Activated CD4-positive, alpha-beta T cell treated with anti-CD3 and anti-CD28 coated beads, Interleukin-2, Interleukin-6, amounts not matched to agents 100 ng/mL and 50 ng/mL, durations not matched to agents 16 hours and 8 hours (primary cell): ENCODE data around the gene IGSF21.
A peak's percentile ranks its signal among the peaks of the same experiment; 100 is the strongest.

Experiments used
- DNase-seq: peaks from one replicate; pipeline ENCODE4 v3.0.0-alpha.2; 2020

The IGSF21 gene

DNA sequence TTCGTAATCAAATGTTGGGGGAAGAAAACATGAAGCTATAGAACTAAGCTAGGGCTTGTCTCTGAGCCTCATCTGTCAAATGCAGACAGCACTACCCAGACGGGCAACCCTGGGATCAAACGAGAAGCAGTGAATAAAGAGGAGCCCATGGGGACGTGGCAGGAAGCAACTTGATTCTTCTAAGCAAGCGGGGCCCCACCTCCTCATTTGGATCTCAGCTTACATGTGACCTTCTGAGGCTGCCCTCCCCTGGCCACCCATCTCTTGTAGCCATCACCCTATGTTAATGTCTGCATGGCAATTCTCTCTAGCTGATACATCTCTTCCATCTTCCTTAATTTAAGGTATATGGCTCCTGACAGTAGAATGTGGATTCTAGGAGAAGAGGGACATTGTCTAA lies 171.3 kb downstream of the IGSF21 start:
- no peak for DNase-seq

DNA sequence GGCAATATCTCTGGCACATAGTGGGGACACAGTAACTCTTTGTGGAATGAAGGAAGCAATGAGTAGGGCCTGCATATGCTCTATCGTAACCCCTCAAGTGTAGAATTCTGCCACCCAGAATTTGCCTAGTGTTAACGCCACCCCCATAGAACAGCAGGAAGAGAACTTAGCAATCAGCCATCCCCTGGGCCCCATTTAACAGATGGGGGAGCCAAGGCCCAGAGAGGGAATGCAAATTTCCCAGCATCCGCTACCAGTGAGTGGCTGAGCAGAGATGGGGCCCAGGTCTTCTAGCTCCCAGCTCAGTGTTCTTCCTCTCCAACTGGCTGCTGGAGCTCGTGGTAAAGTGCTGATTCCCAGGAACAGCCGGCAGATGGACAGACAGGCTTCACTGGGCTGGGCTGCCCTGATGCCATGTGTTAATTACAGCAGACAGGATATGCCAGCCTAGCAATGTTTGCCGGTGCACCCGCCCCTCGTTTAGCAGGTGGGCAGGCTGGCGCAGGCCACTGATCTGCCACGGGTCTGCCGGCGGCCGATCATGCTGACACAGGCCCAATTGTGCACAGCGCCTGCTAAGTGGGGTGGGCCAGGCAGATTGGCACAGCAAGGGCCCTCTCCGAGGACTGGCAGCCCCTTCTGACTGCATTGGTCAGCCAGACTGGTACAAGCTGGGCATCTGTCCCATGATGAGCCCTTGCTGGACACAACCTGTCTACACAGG lies 171.9 kb downstream of the IGSF21 start:
- DNase-seq: no peak

GRCh38 chr1:18280956-18281355 lies 173.4 kb downstream of the IGSF21 start:
- DNase-seq: no peak

GRCh38 chr1:18282851-18283600 lies 175.4 kb downstream of the IGSF21 start:
- DNase-seq: no peak

DNA sequence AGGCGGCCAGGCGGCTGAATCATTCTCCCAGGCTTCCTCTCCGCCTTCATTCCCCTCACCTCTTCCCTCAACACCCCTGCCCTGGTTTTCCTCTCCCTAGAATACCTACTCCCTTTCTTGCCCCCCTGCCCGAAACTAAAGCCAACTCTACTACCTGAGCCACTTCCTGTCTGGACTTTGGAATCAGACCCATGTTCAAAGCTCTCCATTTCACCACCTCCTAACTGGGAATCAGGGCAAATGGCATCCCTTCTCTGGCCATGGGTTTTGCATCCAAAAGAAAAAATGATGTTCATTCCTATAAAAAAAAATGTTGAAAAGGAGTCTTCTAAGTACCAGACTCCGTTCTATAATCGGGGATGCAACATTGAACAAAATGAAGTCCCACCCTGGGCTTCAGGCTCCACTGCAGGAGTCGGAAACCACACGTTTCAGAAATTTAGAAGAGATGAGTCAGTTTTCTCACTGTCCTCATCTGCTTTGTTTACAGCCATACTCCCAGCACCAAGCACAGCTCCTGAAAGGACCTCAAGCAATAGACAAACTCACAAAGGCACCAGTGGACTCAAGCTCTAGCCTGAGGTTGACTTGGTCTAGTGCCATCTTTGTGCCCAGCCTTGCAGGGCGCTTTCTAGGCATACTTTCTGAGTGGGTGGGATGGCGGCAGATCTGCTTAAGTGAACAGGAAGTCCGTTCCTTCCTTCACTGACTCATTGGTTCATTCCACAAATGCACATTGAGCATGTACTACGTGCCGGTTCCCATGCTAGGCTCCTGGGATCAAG lies 176.2 kb downstream of the IGSF21 start:
- no peak for DNase-seq

- no peak for DNase-seq
Observed at GRCh38 chr1:18284805-18285537, 177.4 kb downstream of the IGSF21 start.

GRCh38 chr1:18285538-18285924 lies 177.9 kb downstream of the IGSF21 start:
- no peak for DNase-seq

DNA sequence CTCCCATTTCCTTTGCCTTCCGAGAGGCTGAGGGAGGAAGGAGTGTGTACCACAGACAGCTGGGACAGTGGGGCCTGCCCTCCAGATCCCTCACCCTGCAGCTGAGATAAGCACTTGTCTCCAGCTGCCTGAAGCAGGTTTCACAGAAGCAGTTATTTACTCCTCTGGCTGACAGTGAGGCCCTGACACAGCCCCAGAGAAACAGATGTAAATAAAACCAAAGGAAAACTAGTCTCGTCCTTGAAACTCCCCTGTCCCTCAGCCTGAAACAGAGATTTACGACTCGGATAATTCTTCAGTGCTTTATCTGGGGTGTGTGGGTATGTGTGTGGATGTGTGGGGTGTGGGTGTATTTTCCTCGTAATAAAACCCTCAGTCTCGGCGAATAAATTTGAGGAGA lies 181.1 kb downstream of the IGSF21 start:
- DNase-seq: no peak

DNA sequence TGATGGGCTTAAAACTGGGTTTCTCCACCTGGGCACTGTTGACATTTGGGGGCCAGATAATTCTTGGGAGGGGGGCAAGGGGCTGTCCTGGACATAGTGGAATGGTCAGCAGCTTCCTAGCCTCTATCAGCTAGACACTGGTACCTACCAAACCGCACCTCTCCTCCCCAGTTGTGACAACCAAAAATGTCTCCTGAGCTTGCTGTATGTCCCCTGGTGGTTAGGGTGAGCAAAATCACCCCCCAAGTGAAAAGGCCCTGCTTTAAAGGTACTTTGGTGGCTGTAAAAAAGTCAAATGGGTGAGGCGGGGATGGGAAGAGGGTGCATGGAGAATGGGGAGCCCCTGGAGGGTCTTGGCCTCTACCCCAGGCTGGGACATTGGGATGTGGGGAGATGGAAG lies 182.0 kb downstream of the IGSF21 start:
- DNase-seq: no peak

DNA sequence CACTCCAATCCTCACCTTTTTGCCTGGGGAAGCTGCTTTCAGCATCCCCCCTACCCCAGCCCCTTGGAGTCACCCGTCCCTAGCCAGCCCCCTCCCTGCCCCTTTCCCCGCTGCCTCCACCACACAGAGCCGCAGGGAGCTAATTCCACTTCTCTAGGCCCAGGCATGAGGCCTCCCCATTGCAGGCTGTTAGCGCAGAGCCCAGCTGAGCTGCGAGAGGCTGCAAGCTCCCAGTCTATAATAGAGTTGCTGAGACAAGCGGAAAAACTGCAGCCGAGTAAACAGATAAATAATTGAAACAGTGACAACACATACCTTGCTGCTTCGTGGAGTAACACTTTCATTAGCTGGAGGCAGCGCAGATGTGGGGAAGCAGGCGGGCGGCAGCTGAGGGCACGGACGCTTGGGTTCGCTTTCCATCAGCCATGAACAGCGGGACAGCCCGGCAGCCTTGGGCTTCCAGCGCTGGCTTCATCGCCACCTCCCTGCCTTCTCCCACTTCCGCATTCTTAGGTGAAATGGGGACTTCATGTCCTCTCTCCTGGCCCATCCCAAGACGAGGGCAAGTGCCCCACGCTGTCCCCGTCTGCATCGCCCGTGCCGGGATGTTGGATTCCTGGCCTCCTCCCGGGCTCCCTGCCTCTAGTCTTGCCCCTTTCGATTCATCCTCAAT lies 183.3 kb downstream of the IGSF21 start:
- DNase-seq: no peak

- no peak for DNase-seq
Observed at GRCh38 chr1:18292531-18292930, 184.9 kb downstream of the IGSF21 start.

DNA sequence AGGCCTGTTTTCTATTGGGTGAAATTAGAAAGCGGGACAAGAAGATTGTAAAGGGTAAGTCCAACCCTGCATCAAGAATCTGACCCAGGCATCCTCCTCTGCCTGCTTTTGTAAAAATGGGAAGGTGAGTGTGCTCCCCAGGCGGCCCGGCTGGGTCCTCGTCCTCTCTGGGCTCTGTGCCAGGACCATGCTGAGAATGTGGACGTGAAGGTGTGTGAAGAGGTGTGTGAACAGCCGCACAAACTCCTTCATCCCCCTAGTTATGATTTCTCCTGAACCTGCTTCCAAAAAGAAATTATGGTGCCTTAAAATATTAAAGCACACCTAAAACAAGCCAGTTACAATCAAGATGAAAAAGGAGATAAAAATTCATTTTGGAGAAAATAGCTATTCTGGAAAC lies 185.7 kb downstream of the IGSF21 start:
- no peak for DNase-seq

DNA sequence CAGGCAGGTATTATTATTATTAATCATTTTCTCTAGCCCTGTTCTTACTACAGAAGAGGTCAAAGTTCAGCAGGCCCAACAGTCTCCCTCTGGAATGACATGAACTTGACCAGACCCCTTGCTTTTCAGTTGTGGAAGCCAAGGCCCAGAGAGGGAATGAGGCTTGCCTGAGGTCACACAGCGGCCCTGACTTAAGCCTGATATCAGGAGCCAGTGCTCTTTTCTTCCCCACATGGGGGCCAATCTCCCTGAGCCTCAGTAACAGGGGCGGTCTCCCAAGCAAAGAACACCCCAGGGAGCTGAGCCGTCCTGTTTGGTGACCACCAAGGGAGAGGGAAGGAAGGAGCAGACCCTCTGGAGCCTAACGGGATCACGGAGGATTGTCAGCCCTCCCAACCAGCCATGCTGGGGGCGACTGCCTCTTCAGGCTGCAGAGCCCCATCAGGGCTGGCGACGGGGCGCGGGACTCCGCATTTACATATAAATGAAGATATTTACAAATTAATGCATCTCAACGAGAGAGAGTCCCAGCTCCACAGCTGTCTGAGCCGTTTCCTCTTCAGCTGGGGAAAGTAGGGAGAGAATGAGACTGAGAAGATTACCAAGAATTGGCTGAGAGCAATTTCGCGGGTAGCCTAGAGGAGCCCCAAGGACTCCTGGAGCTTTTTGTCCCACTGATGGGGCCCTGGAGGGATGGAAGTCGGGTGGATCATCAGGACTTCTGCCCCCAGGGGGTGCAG lies 187.0 kb downstream of the IGSF21 start:
- DNase-seq: no peak

GRCh38 chr1:18297896-18298648 lies 190.5 kb downstream of the IGSF21 start:
- no peak for DNase-seq

- DNase-seq: peak; percentile 41
Observed at GRCh38 chr1:18299441-18300338, 192.1 kb downstream of the IGSF21 start.

DNA sequence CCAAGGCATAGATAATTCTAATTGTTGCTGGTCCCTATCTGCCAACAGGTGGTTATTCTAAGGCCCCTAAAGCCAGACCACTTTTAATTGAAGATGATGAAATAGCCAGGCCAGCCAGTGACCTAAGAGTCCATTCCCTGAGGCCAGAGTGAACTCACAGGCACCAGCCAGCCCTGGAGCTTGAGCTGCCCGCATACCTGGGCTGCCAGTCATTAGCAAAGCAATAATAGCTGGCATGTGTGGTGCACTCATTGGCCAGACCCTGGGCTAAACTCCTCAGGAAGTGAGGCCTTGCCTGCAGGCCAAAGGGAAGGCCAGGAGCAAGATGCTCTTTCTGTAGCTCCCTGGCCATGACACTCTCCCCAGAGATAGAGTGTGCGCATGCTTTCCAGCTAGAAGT lies 192.8 kb downstream of the IGSF21 start:
- DNase-seq: no peak

- peak; percentile 18 for DNase-seq
Observed at GRCh38 chr1:18302788-18303413, 195.3 kb downstream of the IGSF21 start.

GRCh38 chr1:18304151-18304869 lies 196.7 kb downstream of the IGSF21 start:
- DNase-seq: no peak
